Left forelimb (tissue), 1 donor: ENCODE measurements around the gene PITPNC1.

ENCODE experiments used
- DNase-seq: peaks from one replicate; pipeline ENCODE4 v3.0.0-alpha.2; 2018; ENCODE audit warnings: low spot score

Gene PITPNC1

GRCh38 chr17:67554634-67555033 is 177.6 kb downstream of the PITPNC1 start:
- no peak for DNase-seq

GRCh38 chr17:67555855-67556254 is 178.8 kb downstream of the PITPNC1 start:
- no peak for DNase-seq

- DNase-seq: no peak
Observed at GRCh38 chr17:67557052-67557845, 180.2 kb downstream of the PITPNC1 start.

- DNase-seq: no peak
Observed at GRCh38 chr17:67557921-67558320, 180.8 kb downstream of the PITPNC1 start.

- DNase-seq: no peak
Observed at GRCh38 chr17:67558740-67559380, 181.8 kb downstream of the PITPNC1 start.

GRCh38 chr17:67559381-67559966 is 182.4 kb downstream of the PITPNC1 start:
- DNase-seq: no peak

GRCh38 chr17:67562005-67562404 is 184.9 kb downstream of the PITPNC1 start:
- DNase-seq: no peak

- no peak for DNase-seq
Observed at GRCh38 chr17:67563692-67564228, 186.7 kb downstream of the PITPNC1 start.

- DNase-seq: no peak
Observed at GRCh38 chr17:67565068-67565467, 188.0 kb downstream of the PITPNC1 start.

GRCh38 chr17:67566656-67567055 is 189.6 kb downstream of the PITPNC1 start:
- no peak for DNase-seq

- DNase-seq: no peak
Observed at GRCh38 chr17:67569015-67569451, 192.0 kb downstream of the PITPNC1 start.

GRCh38 chr17:67569873-67570272 is 192.8 kb downstream of the PITPNC1 start:
- DNase-seq: no peak

GRCh38 chr17:67570797-67571196 is 193.7 kb downstream of the PITPNC1 start:
- DNase-seq: no peak

- DNase-seq: no peak
Observed at GRCh38 chr17:67571478-67571877, 194.4 kb downstream of the PITPNC1 start.

GRCh38 chr17:67573987-67574657 is 197.0 kb downstream of the PITPNC1 start:
- DNase-seq: no peak

- no peak for DNase-seq
Observed at GRCh38 chr17:67574658-67575293, 197.7 kb downstream of the PITPNC1 start.

GRCh38 chr17:67575325-67575724 is 198.2 kb downstream of the PITPNC1 start:
- no peak for DNase-seq

- DNase-seq: no peak
Observed at GRCh38 chr17:67576471-67577115, 199.5 kb downstream of the PITPNC1 start.

- DNase-seq: no peak
Observed at GRCh38 chr17:67577429-67578141, 200.5 kb downstream of the PITPNC1 start.

GRCh38 chr17:67578142-67578457 is 201.0 kb downstream of the PITPNC1 start:
- DNase-seq: no peak
